HCT116 (cell line): Measurements from ENCODE around the gene RPL39L. TPM values are rescaled to one million over a fixed set of nuclear protein-coding genes. Genes with fewer than 3 reads are reported as not detected.

Experiments
- ATAC-seq: fragments of 200-7000 bp; cut with Tn5 transposase; 2 replicates; pipeline ENCODE4 v1.9.1; 2020; ENCODE audit warnings: mild to moderate bottlenecking, moderate library complexity
- BruUV-seq: library from RNA; stranded (reverse); fragments of 400-500 nt; replicated peaks from 2 replicates; lab custom pipeline; 2021; lab: Mats Ljungman, UMichigan
- CTCF ChIA-PET: fragments of 300-600 bp; sonication (Branson Sonifier 250); formaldehyde crosslinking; loops from one replicate; lab custom pipeline; 2021; ENCODE audit warnings: antibody characterized with exemption; lab: Charles Lee
- POLR2A ChIA-PET: fragments of 300-600, 350-600 bp; sonication (Branson Sonifier 250); formaldehyde crosslinking; loops from one replicate; lab custom pipeline; 2021; ENCODE audit warnings: antibody characterized with exemption; lab: Charles Lee
- RAD21 ChIA-PET, 2 experiments: fragments of 300-600 bp; sonication (Branson Sonifier 250); formaldehyde crosslinking; loops; one replicate each; lab custom pipeline; 2023; ENCODE audit warnings: low total read pairs in 2 of 2; ENCODE audit not compliant: uncharacterized antibody in 2 of 2, unreplicated experiment in 2 of 2, low non-redundant PET in 1 of 2; lab: Charles Lee
- DNase-seq: peaks from one replicate; pipeline ENCODE4 v3.0.0-alpha.2; 2010; ENCODE audit warnings: low read depth, low spot score
- H2AFZ ChIP-seq: fragments of 200-600 bp; shearing (Covaris generic), sonication (generic); 2 replicates; pipeline ENCODE4 v1.6.1; 2017; ENCODE audit warnings: low read depth, mixed run types, mixed read lengths, antibody characterized with exemption, low read length; ENCODE audit not compliant: poor library complexity, severe bottlenecking
- H3K27ac ChIP-seq: 2 replicates; pipeline ENCODE4 v1.5.1; 2012; ENCODE audit warnings: low read depth, low read length
- H3K27me3 ChIP-seq: fragments of 200-600 bp; sonication (generic); 2 replicates; pipeline ENCODE4 v1.6.1; 2016; ENCODE audit warnings: mixed run types, low read length, mixed read lengths; ENCODE audit not compliant: insufficient read depth
- H3K36me3 ChIP-seq, 2 experiments: fragments of 200-500 bp in 1 of 2; fragments of 200-600 bp in 1 of 2; sonication (Bioruptor generic) in 1 of 2; sonication (generic) in 1 of 2; 2 replicates each; pipeline versions ENCODE4 v1.5.1 to v1.6.1; 2014 to 2016; ENCODE audit warnings: low read length in 2 of 2, inconsistent platforms in 1 of 2, mixed read lengths in 1 of 2, mixed run types in 1 of 2; ENCODE audit not compliant: insufficient read depth in 2 of 2, control insufficient read depth in 1 of 2
- H3K4me1 ChIP-seq, 2 experiments: fragments of 200-600 bp in 1 of 2; sonication (generic) in 1 of 2; 2 replicates each; pipeline versions ENCODE4 v1.5.1 to v1.6.1; 2012 to 2017; ENCODE audit warnings: low read length in 2 of 2, inconsistent platforms in 1 of 2, mild to moderate bottlenecking in 1 of 2, mixed read lengths in 1 of 2, mixed run types in 1 of 2, moderate library complexity in 1 of 2; ENCODE audit not compliant: insufficient read depth in 2 of 2, control insufficient read depth in 1 of 2
- H3K4me2 ChIP-seq: fragments of 200-600 bp; sonication (generic); 2 replicates; pipeline ENCODE4 v1.6.1; 2017; ENCODE audit warnings: mixed run types, low read length, mixed read lengths
- H3K4me3 ChIP-seq, 2 experiments: fragments of 200-600 bp in 1 of 2; sonication (generic) in 1 of 2; replicated peaks in 1 of 2; 2 replicates each; pipeline ENCODE4 v1.5.1; 2011 to 2016; ENCODE audit warnings: low read length in 2 of 2, control low read depth in 1 of 2, low read depth in 1 of 2, mild to moderate bottlenecking in 1 of 2, mixed read lengths in 1 of 2, mixed run types in 1 of 2
- H3K79me2 ChIP-seq: fragments of 200-600 bp; sonication (generic); 2 replicates; pipeline ENCODE4 v1.6.1; 2017; ENCODE audit warnings: mild to moderate bottlenecking, mixed run types, low read length, moderate library complexity, mixed read lengths; ENCODE audit not compliant: insufficient read depth
- H3K9ac ChIP-seq: fragments of 200-600 bp; sonication (generic); 2 replicates; pipeline ENCODE4 v1.6.1; 2016; ENCODE audit warnings: low read length, mixed read lengths
- H3K9me2 ChIP-seq: fragments of 200-600 bp; sonication (generic), shearing (Covaris generic); 2 replicates; pipeline ENCODE4 v1.6.1; 2017; ENCODE audit warnings: mixed run types, mild to moderate bottlenecking, moderate library complexity; ENCODE audit not compliant: insufficient read depth
- H3K9me3 ChIP-seq, 2 experiments: fragments of 200-500 bp in 1 of 2; fragments of 200-600 bp in 1 of 2; sonication (Bioruptor generic) in 1 of 2; sonication (generic) in 1 of 2; 2 replicates each; pipeline ENCODE4 v1.6.1; 2014 to 2017; ENCODE audit warnings: low read length in 2 of 2, mixed read lengths in 2 of 2, inconsistent platforms in 1 of 2, low read depth in 1 of 2, mild to moderate bottlenecking in 1 of 2, mixed run types in 1 of 2, moderate library complexity in 1 of 2; ENCODE audit not compliant: control insufficient read depth in 1 of 2, insufficient read depth in 1 of 2
- H4K20me1 ChIP-seq: fragments of 200-600 bp; sonication (generic), shearing (Covaris generic); 2 replicates; pipeline ENCODE4 v1.6.1; 2017; ENCODE audit warnings: mixed run types, mild to moderate bottlenecking, moderate library complexity; ENCODE audit not compliant: insufficient read depth
- EGR1 ChIP-seq: IDR thresholded peaks from 2 replicates; pipeline ENCODE4 v1.6.1; 2012; ENCODE audit warnings: low read depth
- EZH2phosphoT487 ChIP-seq: fragments of 200-600 bp; IDR thresholded peaks from 2 replicates; pipeline ENCODE4 v1.6.1; 2018; ENCODE audit warnings: antibody characterized with exemption, borderline replicate concordance
- FOSL1 ChIP-seq: IDR thresholded peaks from 2 replicates; pipeline ENCODE4 v1.6.1; 2012; ENCODE audit warnings: low read depth
- MAX ChIP-seq: IDR thresholded peaks from 2 replicates; pipeline ENCODE4 v1.6.1; 2012
- SIN3A ChIP-seq: IDR thresholded peaks from 2 replicates; pipeline ENCODE4 v1.6.1; 2012; ENCODE audit warnings: low read depth
- TCF7L2 ChIP-seq: IDR thresholded peaks from 2 replicates; pipeline ENCODE4 v1.7.0; 2011; ENCODE audit warnings: borderline replicate concordance, inconsistent platforms; ENCODE audit not compliant: insufficient read depth, insufficient read length; ENCODE audit errors: extremely low read depth
- YY1 ChIP-seq: IDR thresholded peaks from 2 replicates; pipeline ENCODE4 v1.6.1; 2011; ENCODE audit warnings: low read length, low read depth, moderate library complexity, mild to moderate bottlenecking; ENCODE audit not compliant: insufficient replicate concordance; ENCODE audit errors: extremely low read depth
- ZBTB33 ChIP-seq: IDR thresholded peaks from 2 replicates; pipeline ENCODE4 v1.6.1; 2011; ENCODE audit warnings: mild to moderate bottlenecking, low read length, moderate library complexity; ENCODE audit not compliant: insufficient replicate concordance; ENCODE audit errors: extremely low read depth
- ZFX ChIP-seq: fragments of 450-650 bp; IDR thresholded peaks from 2 replicates; pipeline ENCODE4 v1.6.1; 2017
- intact Hi-C: fragments of 100-400 bp; cut with micrococcal nuclease; formaldehyde crosslinking; loops from 2 replicates; pipeline ENCODE4 v1.10.0; 2022
- total RNA-seq: library from RNA; stranded (reverse); gene quantifications from one replicate; pipeline ENCODE4 v1.2.1, GENCODE V29; 2021; ENCODE audit not compliant: unreplicated experiment

The RPL39L gene
- total RNA-seq, 1 experiment from 2014 or later: not detected

- H3K4me1 ChIP-seq: no peaks in the 10 kb centered on the region
- ChIA-PET CTCF (interaction anchor here (0.6 to 1.1 kb wide), 2 partner anchors 129 to 244 kb away, joined by 3 read pairs; no protein-coding TSS in a partner anchor), RAD21 (no interaction called here)
- no peaks in the 10 kb centered on the region for H3K27me3 ChIP-seq
- H3K9ac ChIP-seq: no peak overlapping the region
- H4K20me1 ChIP-seq: no peaks in the 10 kb centered on the region
- TF ChIP-seq ZBTB33 (no peak), ZFX (no peak), MAX (no peak)
- TF ChIP-seq, all 23 proteins: peak for 0
- Histone ChIP-seq H2AFZ (no peak overlapping the region), H3K9me2 (no peaks in the 10 kb centered on the region), H3K4me3 (no peak overlapping the region), H3K79me2 (no peaks in the 10 kb centered on the region), H3K36me3 (no peaks in the 10 kb centered on the region), H3K9me3 (no peaks in the 10 kb centered on the region), H3K27ac (no peak overlapping the region), H3K4me2 (no peak overlapping the region)
- POLR2A ChIA-PET: no interaction called here
- no TSS peak for BruUV-seq
- DNase-seq (no peak), ATAC-seq (no peak)
- intact Hi-C loops: no loop called here
Observed at GRCh38 chr3:187093320-187093719, 46.0 kb downstream of the RPL39L start.

- ChIA-PET CTCF (no interaction called here), RAD21 (no interaction called here), POLR2A (no interaction called here)
- no peak overlapping the region for H3K27ac ChIP-seq
- H3K79me2 ChIP-seq: no peaks in the 10 kb centered on the region
- intact Hi-C loops: no loop called here
- no peak overlapping the region for H3K9ac ChIP-seq
- no peaks in the 10 kb centered on the region for H4K20me1 ChIP-seq
- H3K36me3 ChIP-seq: no peaks in the 10 kb centered on the region
- H3K9me2 ChIP-seq: no peaks in the 10 kb centered on the region
- no peak overlapping the region for H2AFZ ChIP-seq
- H3K4me2 ChIP-seq: no peak overlapping the region
- no peak for TF ChIP-seq TCF7L2
- no peak for TF ChIP-seq YY1
- TF ChIP-seq EZH2phosphoT487: no peak
- TF ChIP-seq EGR1: no peak
- TF ChIP-seq FOSL1: no peak
- TF ChIP-seq ZFX: no peak
- no peak for TF ChIP-seq SIN3A
- H3K9me3 ChIP-seq: peaks cover 0 to 4% of the 10 kb centered on the region in 2 experiments; a peak in 1 of 4 replicates
- no peaks in the 10 kb centered on the region for H3K27me3 ChIP-seq
- no peaks in the 10 kb centered on the region for H3K4me1 ChIP-seq
- DNase-seq (no peak), ATAC-seq (no peak)
- no peak overlapping the region for H3K4me3 ChIP-seq
- no TSS peak for BruUV-seq
Observed at GRCh38 chr3:187088701-187089100, 50.6 kb downstream of the RPL39L start.
